Liver (tissue), 9 donors: Measurements from ENCODE around the gene BRS3. TPM values are rescaled to one million over a fixed set of nuclear protein-coding genes. Genes with fewer than 3 reads are reported as not detected.

ENCODE experiments used
- DNase-seq: peaks from one replicate; pipeline ENCODE4 v3.0.0-alpha.2; 2017; ENCODE audit warnings: low spot score
- H3K27ac ChIP-seq, 2 donors: one replicate each; pipeline ENCODE4 v1.7.0; 2013; ENCODE audit warnings: inconsistent platforms in 2 of 2, low read length in 2 of 2, control low read depth in 1 of 2, low read depth in 1 of 2, mild to moderate bottlenecking in 1 of 2
- H3K27me3 ChIP-seq, 4 donors: one replicate each; pipeline versions ENCODE4 v1.6.1 to v1.7.0; 2013; ENCODE audit warnings: low read length in 3 of 4, inconsistent platforms in 1 of 4, mild to moderate bottlenecking in 1 of 4, moderate library complexity in 1 of 4; ENCODE audit not compliant: control insufficient read depth in 4 of 4, insufficient read depth in 4 of 4
- H3K36me3 ChIP-seq, 4 donors: one replicate each; pipeline versions ENCODE4 v1.6.1 to v1.7.0; 2013; ENCODE audit warnings: low read length in 3 of 4, mild to moderate bottlenecking in 3 of 4, low read depth in 1 of 4, moderate library complexity in 1 of 4; ENCODE audit not compliant: control insufficient read depth in 4 of 4, insufficient read depth in 3 of 4
- H3K4me1 ChIP-seq, 4 donors: one replicate each; pipeline versions ENCODE4 v1.6.1 to v1.7.0; 2013; ENCODE audit warnings: low read length in 3 of 4, mild to moderate bottlenecking in 3 of 4, moderate library complexity in 1 of 4; ENCODE audit not compliant: control insufficient read depth in 4 of 4, insufficient read depth in 4 of 4
- H3K4me3 ChIP-seq, 3 donors: one replicate each; pipeline versions ENCODE4 v1.6.1 to v1.7.0; 2013; ENCODE audit warnings: low read length in 3 of 3, control low read depth in 1 of 3, low read depth in 1 of 3, mild to moderate bottlenecking in 1 of 3
- H3K9ac ChIP-seq, 2 donors: one replicate each; pipeline ENCODE4 v1.7.0; 2013; ENCODE audit warnings: low read length in 2 of 2, mild to moderate bottlenecking in 2 of 2, moderate library complexity in 2 of 2, control low read depth in 1 of 2, low read depth in 1 of 2
- H3K9me3 ChIP-seq, 4 donors: one replicate each; pipeline versions ENCODE4 v1.6.1 to v1.7.0; 2013; ENCODE audit warnings: low read length in 3 of 4; ENCODE audit not compliant: control insufficient read depth in 4 of 4
- EGR1 ChIP-seq, 2 donors: IDR thresholded peaks; 2 replicates each; pipeline ENCODE4 v1.6.1; 2016 to 2018; ENCODE audit warnings: antibody characterized with exemption in 2 of 2, low read depth in 2 of 2
- FOXA1 ChIP-seq: IDR thresholded peaks from 2 replicates; pipeline ENCODE4 v1.6.1; 2016; ENCODE audit warnings: antibody characterized with exemption
- FOXA2 ChIP-seq: IDR thresholded peaks from 2 replicates; pipeline ENCODE4 v1.6.1; 2016; ENCODE audit warnings: antibody characterized with exemption
- GABPA ChIP-seq, 2 donors: IDR thresholded peaks in 1 of 2; conservative IDR thresholded peaks in 1 of 2; 2 replicates each; pipeline ENCODE4 v1.6.1; 2016; ENCODE audit warnings: antibody characterized with exemption in 2 of 2, mild to moderate bottlenecking in 1 of 2, moderate library complexity in 1 of 2
- HNF4A ChIP-seq, 2 donors: conservative IDR thresholded peaks; 2 replicates each; pipeline ENCODE4 v1.6.1; 2016; ENCODE audit warnings: antibody characterized with exemption in 2 of 2, mild to moderate bottlenecking in 2 of 2
- HNF4G ChIP-seq: IDR thresholded peaks from 2 replicates; pipeline ENCODE4 v1.6.1; 2016; ENCODE audit warnings: antibody characterized with exemption
- JUND ChIP-seq, 2 donors: IDR thresholded peaks; 2 replicates each; pipeline ENCODE4 v1.6.1; 2016; ENCODE audit warnings: antibody characterized with exemption in 2 of 2
- NR2F2 ChIP-seq: IDR thresholded peaks from 2 replicates; pipeline ENCODE4 v1.6.1; 2016; ENCODE audit warnings: antibody characterized with exemption
- RAD21 ChIP-seq, 2 donors: IDR thresholded peaks; 2 replicates each; pipeline ENCODE4 v1.6.1; 2016; ENCODE audit warnings: antibody characterized with exemption in 2 of 2, mild to moderate bottlenecking in 2 of 2
- RXRA ChIP-seq, 2 donors: IDR thresholded peaks; 2 replicates each; pipeline ENCODE4 v1.6.1; 2017 to 2018; ENCODE audit warnings: antibody characterized with exemption in 2 of 2, mild to moderate bottlenecking in 1 of 2
- SP1 ChIP-seq: IDR thresholded peaks from 2 replicates; pipeline ENCODE4 v1.6.1; 2018; ENCODE audit warnings: antibody characterized with exemption, mild to moderate bottlenecking
- TAF1 ChIP-seq: conservative IDR thresholded peaks from 2 replicates; pipeline ENCODE4 v1.6.1; 2016; ENCODE audit warnings: antibody characterized with exemption, mild to moderate bottlenecking
- YY1 ChIP-seq: IDR thresholded peaks from 2 replicates; pipeline ENCODE4 v1.6.1; 2016; ENCODE audit warnings: antibody characterized with exemption, mild to moderate bottlenecking
- WGBS: extraction: QIAGEN DNeasy Blood & Tissue Kit; methylation state at CpG from one replicate; pipeline ENCODE4 v1.1.7; 2013; 5-methylcytosine and 5-hydroxymethylcytosine counted together
- polyA plus RNA-seq, 2 donors: library from polyadenylated mRNA; stranded (reverse) in 1 of 2; unstranded in 1 of 2; fragments of 200-250 nt in 1 of 2; fragments of >200 nt in 1 of 2; fragmentation: Nextera tagmentation in 1 of 2; extraction: Ambion mirVana in 1 of 2; gene quantifications; one replicate each; pipeline versions ENCODE4 v1.2.1 to v1.2.3, GENCODE V29; 2013 to 2015
- total RNA-seq, 2 donors: library from RNA; depleted of rRNA; stranded (reverse); fragments of >200 nt; gene quantifications; one replicate each; pipeline ENCODE4 v1.2.3, GENCODE V29; 2014
- TF ChIP-seq, protein P1 (sequence below): IDR thresholded peaks from 2 replicates; pipeline ENCODE4 v1.6.1; 2016; ENCODE audit warnings: antibody characterized with exemption
- TF ChIP-seq, protein P2 (sequence below): IDR thresholded peaks from 2 replicates; pipeline ENCODE4 v1.6.1; 2016; ENCODE audit warnings: antibody characterized with exemption
- TF ChIP-seq, protein P3 (sequence below): IDR thresholded peaks from 2 replicates; pipeline ENCODE4 v1.6.1; 2016; ENCODE audit warnings: antibody characterized with exemption, mild to moderate bottlenecking
- TF ChIP-seq, protein P4 (sequence below): IDR thresholded peaks from 2 replicates; pipeline ENCODE4 v1.6.1; 2016; ENCODE audit warnings: antibody characterized with exemption
- TF ChIP-seq, protein P5 (sequence below): fragments of 150-350 bp; IDR thresholded peaks from 2 replicates; pipeline ENCODE4 v1.5.1; 2017; ENCODE audit warnings: improper control_type of control experiment, low read depth, low read length; ENCODE audit not compliant: missing input control
- donor health status: healthy.
- donor health status: healthy.
- donor health status: healthy.
- donor health status: healthy.
- donor health status: healthy.

BRS3 gene
- total and polyA plus RNA-seq, 4 donors = not detected

DNA sequence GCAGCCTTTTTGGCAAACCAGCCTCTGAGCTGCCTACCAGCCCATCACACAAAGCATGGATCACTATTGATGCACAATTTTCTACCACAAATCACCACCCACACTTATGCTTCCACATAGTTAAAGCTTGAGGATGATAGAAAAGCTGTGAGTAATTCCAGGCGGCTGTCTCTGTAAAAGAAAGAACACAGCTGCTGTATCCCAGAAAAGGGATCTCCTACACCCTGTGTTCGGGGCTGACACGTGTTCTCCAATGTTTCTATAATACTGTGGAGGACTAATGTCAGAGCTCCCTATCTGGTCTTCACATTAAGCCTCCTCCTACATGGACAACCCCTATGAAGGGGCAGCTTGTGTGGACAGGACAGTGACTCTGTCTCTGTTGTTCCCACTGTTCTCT, 12.5 kb upstream of the BRS3 start:
- H3K4me3 ChIP-seq = no peak overlapping the region
- 74% methylated on average over 3 of the region's 3 CpGs for WGBS

DNA sequence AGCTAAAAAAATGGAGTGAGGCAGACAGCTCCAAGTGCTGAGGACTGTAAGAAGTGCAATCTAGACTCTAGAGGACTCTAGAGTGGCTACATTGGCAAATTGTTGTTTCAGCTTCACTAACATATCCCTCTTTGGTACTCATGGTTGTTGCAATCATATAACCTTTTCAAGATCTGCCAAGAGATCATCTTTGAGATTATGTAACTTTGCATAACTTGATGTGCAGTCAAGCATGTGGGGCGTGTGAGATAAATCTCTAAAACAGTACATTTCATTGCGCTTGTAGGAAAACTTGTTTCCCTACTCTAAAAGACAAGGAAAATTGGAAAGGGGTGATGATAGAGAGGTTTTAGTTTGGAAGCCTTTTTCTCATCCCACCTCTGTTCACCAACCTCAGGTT, 11.2 kb upstream of the BRS3 start:
- DNase-seq = no peak
- H3K9me3 ChIP-seq = no peaks in the 10 kb centered on the region
- no peaks in the 10 kb centered on the region for H3K4me1 ChIP-seq
- H3K36me3 ChIP-seq = no peaks in the 10 kb centered on the region
- H3K27me3 ChIP-seq = no peaks in the 10 kb centered on the region
- 92% methylated on average over 2 of the region's 2 CpGs for WGBS
- TF ChIP-seq RXRA (IDR thresholded peaks at IDR 0.05) = no peak
- TF ChIP-seq FOXA1 = no peak
- no peak for TF ChIP-seq JUND (IDR thresholded peaks at IDR 0.05)
- TF ChIP-seq NR2F2 = no peak
- TF ChIP-seq, protein P1, sequence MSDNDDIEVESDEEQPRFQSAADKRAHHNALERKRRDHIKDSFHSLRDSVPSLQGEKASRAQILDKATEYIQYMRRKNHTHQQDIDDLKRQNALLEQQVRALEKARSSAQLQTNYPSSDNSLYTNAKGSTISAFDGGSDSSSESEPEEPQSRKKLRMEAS = no peak
- TF ChIP-seq GABPA (IDR thresholded peaks at IDR 0.05 in 1 of 2, conservative IDR thresholded peaks at IDR 0.05 in 1 of 2) = no peak
- TF ChIP-seq HNF4A (conservative IDR thresholded peaks at IDR 0.05) = no peak
- TF ChIP-seq TAF1 = no peak
- no peak overlapping the region for H3K9ac ChIP-seq
- H3K27ac ChIP-seq = no peak overlapping the region
- H3K4me3 ChIP-seq = no peak overlapping the region

More for the DNA sequence above, 12.5 kb upstream of the BRS3 start:
- no peaks in the 10 kb centered on the region for H3K9me3 ChIP-seq
- H3K36me3 ChIP-seq = no peaks in the 10 kb centered on the region
- no peak overlapping the region for H3K27ac ChIP-seq
- H3K9ac ChIP-seq = no peak overlapping the region
- H3K27me3 ChIP-seq = peaks cover 0 to 4% (median 0%) of the 10 kb centered on the region in 4 donors
- no peaks in the 10 kb centered on the region for H3K4me1 ChIP-seq
- no peak for DNase-seq
- TF ChIP-seq, protein P2, sequence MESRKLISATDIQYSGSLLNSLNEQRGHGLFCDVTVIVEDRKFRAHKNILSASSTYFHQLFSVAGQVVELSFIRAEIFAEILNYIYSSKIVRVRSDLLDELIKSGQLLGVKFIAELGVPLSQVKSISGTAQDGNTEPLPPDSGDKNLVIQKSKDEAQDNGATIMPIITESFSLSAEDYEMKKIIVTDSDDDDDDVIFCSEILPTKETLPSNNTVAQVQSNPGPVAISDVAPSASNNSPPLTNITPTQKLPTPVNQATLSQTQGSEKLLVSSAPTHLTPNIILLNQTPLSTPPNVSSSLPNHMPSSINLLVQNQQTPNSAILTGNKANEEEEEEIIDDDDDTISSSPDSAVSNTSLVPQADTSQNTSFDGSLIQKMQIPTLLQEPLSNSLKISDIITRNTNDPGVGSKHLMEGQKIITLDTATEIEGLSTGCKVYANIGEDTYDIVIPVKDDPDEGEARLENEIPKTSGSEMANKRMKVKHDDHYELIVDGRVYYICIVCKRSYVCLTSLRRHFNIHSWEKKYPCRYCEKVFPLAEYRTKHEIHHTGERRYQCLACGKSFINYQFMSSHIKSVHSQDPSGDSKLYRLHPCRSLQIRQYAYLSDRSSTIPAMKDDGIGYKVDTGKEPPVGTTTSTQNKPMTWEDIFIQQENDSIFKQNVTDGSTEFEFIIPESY = no peak
- no peak for TF ChIP-seq JUND (IDR thresholded peaks at IDR 0.05)
- TF ChIP-seq, protein P3, sequence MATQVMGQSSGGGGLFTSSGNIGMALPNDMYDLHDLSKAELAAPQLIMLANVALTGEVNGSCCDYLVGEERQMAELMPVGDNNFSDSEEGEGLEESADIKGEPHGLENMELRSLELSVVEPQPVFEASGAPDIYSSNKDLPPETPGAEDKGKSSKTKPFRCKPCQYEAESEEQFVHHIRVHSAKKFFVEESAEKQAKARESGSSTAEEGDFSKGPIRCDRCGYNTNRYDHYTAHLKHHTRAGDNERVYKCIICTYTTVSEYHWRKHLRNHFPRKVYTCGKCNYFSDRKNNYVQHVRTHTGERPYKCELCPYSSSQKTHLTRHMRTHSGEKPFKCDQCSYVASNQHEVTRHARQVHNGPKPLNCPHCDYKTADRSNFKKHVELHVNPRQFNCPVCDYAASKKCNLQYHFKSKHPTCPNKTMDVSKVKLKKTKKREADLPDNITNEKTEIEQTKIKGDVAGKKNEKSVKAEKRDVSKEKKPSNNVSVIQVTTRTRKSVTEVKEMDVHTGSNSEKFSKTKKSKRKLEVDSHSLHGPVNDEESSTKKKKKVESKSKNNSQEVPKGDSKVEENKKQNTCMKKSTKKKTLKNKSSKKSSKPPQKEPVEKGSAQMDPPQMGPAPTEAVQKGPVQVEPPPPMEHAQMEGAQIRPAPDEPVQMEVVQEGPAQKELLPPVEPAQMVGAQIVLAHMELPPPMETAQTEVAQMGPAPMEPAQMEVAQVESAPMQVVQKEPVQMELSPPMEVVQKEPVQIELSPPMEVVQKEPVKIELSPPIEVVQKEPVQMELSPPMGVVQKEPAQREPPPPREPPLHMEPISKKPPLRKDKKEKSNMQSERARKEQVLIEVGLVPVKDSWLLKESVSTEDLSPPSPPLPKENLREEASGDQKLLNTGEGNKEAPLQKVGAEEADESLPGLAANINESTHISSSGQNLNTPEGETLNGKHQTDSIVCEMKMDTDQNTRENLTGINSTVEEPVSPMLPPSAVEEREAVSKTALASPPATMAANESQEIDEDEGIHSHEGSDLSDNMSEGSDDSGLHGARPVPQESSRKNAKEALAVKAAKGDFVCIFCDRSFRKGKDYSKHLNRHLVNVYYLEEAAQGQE = no peak
- TF ChIP-seq EGR1 (IDR thresholded peaks at IDR 0.05; ENCODE audit: low read depth in 2 of 2) = no peak
- TF ChIP-seq TAF1 = no peak
- TF ChIP-seq NR2F2 = no peak
- no peak for TF ChIP-seq HNF4G
- TF ChIP-seq YY1 = no peak
- TF ChIP-seq, protein P1 = no peak
- no peak for TF ChIP-seq RAD21 (IDR thresholded peaks at IDR 0.05)
- no peak for TF ChIP-seq GABPA (IDR thresholded peaks at IDR 0.05 in 1 of 2, conservative IDR thresholded peaks at IDR 0.05 in 1 of 2)
- TF ChIP-seq SP1 = no peak
- TF ChIP-seq, protein P4, sequence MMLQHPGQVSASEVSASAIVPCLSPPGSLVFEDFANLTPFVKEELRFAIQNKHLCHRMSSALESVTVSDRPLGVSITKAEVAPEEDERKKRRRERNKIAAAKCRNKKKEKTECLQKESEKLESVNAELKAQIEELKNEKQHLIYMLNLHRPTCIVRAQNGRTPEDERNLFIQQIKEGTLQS = no peak
- no peak for TF ChIP-seq FOXA2
- TF ChIP-seq FOXA1 = no peak
- no peak for TF ChIP-seq RXRA (IDR thresholded peaks at IDR 0.05)
- no peak for TF ChIP-seq HNF4A (conservative IDR thresholded peaks at IDR 0.05)
- TF ChIP-seq, protein P5, sequence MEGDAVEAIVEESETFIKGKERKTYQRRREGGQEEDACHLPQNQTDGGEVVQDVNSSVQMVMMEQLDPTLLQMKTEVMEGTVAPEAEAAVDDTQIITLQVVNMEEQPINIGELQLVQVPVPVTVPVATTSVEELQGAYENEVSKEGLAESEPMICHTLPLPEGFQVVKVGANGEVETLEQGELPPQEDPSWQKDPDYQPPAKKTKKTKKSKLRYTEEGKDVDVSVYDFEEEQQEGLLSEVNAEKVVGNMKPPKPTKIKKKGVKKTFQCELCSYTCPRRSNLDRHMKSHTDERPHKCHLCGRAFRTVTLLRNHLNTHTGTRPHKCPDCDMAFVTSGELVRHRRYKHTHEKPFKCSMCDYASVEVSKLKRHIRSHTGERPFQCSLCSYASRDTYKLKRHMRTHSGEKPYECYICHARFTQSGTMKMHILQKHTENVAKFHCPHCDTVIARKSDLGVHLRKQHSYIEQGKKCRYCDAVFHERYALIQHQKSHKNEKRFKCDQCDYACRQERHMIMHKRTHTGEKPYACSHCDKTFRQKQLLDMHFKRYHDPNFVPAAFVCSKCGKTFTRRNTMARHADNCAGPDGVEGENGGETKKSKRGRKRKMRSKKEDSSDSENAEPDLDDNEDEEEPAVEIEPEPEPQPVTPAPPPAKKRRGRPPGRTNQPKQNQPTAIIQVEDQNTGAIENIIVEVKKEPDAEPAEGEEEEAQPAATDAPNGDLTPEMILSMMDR = no peak
